ENCODE data around the gene FAM53B.
"Not testable (repeated sequence)": the region's sequence is repeated elsewhere in the genome, so short reads cannot be mapped to it uniquely, and the experiment has no call there.

Gene FAM53B

DNA sequence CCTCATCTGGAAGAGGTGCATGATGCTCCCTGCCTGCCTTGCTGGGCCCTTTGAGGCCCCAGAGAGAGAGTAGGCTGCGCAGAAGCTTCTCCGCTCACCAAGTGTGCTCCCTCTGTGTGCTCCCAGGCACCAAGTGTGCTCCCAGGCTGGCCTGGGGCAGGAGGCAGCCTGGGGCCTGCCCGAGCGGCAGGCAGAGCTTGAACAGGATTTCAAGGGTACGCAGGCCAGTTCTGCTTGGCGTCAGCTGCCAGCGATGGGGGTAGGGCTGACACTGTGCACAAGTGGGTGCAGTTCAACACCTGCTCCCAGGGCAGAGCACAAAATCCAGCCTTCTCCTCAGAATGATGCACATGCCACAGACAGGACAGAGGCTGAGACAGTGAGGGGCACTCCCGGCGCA is 119.7 kb downstream of the FAM53B start:
- peak; percentile 23 to 65 (median 29) for DNase-seq

- DNase-seq: no peak
Observed at GRCh38 chr10:124624006-124624405, 120.2 kb downstream of the FAM53B start.

DNA sequence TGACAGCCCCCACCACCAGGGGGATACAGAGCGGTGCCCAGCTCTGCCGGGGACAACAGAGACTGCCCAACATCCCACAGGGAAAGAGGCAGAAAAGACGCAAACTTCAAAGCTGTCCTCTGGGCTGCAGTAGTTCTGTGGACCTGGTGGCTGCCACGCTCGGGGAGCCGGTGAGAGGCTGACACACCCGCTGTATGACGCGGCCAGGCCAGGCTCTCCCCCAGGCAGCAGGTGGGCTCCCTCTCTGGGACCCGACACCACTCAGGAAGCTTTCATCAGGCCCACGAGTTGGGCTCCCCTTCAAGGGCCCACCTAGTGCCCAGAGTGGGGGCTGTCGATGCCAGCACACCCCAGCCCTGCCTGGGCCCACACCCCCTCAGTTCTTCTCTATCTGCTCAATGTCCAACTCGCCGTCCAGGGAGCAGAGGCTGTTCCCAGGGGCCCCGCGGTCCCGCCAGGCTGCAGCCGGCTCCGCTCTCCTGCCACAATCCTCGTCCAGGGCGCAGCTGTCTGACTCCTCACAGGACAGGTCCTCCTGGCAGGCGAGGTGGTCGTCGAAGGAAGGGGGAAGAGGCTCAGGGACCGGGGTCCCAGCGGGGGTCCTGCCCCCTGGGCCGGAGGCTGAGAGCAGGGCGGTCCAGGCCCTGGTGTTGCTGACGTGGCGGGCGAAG is 121.2 kb downstream of the FAM53B start:
- no peak for DNase-seq

DNA sequence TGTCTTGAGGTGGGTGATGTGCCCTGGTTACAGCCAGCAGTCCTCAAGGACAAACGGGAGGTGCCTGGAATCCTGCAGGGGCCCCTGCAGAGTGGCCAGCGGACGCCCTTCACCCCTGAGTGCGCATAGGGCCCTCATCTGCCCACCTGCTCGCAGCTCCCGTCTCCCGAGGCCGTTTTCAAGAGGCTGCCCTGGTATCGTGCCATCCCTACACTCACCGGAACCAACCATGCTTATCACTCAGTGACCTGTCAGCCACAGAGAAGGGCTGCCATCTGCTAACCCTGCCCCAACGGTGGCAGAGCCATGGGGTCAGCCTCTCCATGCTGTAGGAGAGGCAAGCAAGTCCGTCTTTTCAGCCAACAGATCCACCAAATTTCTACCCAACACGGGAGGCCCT is 122.0 kb downstream of the FAM53B start:
- peak in 1 of 3 experiments; percentile 15 for DNase-seq

GRCh38 chr10:124621637-124622036 is 122.5 kb downstream of the FAM53B start:
- peak; percentile 14 to 77 (median 25) for DNase-seq

DNA sequence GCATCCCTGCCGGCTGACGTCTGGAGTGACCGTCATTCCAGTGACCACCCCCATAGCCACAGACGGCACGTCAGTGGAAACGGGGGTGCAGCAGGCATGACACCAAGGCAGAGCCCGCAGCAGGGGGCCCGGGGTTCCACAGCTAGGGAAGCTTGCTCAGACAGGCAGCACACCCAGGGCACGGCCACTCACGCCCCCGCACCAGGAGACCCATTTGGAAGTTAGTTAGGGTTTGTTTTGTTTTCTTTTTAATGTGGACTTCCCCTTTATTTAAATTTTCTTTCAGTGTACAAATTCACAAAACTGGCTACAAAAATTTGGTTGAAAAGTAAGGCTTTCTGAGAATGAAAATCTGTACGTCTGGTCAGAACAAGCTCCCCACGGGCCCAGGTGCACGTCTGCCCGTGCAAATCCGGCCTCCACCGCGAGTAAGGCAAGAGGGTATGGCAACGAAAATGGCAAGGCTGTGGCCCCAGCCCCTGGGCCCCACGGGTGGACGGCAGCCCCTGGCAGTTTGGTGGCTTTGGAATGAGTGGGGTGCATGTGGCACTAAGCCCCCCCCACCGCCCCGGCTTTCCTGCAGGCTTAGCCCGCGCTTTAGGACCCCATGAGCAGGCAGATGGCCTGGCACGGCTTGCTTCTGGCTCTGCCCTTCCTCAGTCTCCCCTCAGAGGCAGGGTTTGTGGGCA is 124.2 kb downstream of the FAM53B start:
- DNase-seq: no peak

- peak in 1 of 3 experiments; percentile 50 for DNase-seq
Observed at GRCh38 chr10:124619195-124619594, 125.0 kb downstream of the FAM53B start.

DNA sequence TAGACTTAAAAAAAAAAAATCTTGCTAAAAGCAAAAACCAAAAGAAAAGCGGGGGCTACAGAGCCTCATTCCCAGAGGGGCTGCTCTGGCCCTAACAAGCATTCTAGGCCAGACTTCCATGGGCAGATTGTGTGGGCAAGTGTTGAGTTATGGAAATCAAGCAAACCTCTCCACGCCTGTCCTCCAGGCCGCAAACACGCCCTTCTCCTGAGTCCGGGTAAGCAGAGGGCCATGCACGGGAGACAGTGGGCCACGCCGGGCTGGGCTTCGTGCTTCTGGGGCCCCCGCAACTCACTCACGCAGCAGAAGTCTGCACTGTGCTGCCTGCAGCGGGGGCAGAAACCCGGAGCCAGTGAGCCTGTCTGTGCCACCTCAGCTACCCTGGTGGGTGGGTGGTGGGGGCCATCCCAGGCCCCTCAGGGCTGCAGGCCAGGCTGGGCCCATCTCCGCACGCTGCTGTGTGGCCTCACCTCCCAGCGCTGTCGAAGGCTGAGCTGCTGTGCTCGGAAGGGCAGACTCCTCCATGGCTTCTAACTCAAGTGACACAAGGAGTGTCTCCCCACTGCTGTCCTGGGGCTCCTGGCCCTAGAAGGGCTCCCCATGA is 125.6 kb downstream of the FAM53B start:
- no peak for DNase-seq

GRCh38 chr10:124616836-124617130 is 127.4 kb downstream of the FAM53B start:
- no peak for DNase-seq

- DNase-seq: no peak
Observed at GRCh38 chr10:124616040-124616835, 127.9 kb downstream of the FAM53B start.

DNA sequence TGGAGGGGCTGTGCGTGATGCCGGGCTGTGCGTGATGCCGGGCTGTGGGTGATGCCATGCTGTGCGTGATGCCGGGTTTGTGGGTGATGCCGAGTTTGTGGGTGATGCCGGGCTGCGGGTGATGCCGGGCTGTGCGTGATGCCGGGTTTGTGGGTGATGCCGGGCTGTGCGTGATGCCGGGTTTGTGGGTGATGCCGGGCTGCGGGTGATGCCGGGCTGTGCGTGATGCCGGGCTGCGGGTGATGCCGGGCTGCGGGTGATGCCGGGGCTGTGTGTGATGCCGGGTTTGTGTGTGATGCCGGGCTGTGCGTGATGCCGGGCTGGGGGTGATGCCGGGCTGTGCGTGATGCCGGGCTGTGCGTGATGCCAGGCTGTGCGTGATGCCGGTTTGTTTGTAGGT is 128.9 kb downstream of the FAM53B start:
- DNase-seq: no peak

DNA sequence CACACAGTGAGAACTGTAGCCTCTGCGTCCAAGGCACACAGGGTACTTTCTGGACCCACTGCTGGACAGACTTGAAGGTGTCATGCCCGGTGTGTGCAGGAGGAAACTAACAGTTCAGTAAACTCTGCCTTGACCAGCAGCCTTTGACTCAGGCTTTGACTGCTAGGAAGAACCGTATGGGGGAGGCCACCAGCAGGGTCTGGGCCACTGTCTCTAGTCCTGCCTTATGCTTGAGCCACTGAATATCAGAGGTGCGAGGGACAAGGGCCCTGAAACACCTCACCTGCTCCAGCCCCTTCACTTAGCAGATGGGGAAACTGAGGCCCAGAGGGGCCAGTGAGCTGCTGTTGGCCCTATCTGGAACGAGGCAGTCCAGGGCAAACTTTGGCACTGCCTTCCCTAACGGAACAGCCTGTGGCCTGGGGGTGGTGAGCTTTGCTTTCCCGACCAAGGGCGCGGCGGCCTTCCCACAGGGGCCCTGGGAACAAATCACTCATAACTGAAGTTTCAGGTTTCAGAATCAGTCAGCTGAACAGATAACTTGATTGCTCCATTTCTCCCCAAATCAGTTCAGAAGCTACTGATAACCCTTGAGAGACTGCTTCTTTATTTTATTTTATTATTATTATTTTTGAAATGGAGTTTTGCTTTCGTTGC is 130.0 kb downstream of the FAM53B start:
- DNase-seq: no peak

DNA sequence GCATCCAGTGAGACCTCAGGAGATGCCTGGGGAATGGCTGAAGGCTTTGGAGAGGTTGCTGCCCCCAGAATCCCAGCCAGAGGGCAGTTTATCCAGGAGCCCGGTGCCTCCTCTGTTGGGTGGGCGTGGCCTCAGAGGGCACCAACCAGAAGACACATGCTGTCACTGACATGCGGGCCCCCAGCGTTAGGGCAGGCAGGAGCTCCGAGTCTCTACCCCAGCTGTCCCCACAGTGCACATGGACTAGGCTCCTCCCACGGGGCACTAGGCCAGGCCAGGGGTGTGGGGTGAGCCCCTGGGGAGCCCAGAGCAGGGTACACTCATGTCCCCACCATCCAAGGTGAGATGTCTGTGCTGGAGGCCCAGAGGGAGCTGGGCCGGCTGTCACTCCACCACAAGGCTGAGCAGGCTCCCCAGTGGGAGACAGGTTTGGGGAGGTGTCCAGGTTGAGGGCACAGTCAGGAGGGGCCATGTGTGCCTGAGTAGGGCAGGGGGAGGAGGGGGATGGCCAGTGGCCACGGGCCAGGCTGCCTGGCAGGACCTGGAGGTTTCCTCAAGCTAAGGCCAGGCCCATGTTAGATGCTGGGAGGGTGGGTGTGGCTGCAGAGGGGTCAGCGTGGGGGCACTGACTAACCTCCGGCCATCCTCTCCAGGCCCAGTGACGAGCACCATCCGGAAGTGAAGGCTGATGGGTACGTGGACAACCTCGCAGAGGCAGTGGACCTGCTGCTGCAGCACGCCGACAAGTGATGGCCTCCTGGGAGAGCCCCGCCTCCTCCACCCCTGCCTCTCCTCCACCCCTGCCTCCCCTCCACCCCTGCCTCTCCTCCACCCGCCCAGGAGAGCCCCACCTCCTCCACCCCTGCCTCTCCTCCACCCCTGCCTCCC is 131.3 kb downstream of the FAM53B start:
- DNase-seq: no peak

GRCh38 chr10:124611738-124612137 is 132.4 kb downstream of the FAM53B start:
- no peak for DNase-seq

DNA sequence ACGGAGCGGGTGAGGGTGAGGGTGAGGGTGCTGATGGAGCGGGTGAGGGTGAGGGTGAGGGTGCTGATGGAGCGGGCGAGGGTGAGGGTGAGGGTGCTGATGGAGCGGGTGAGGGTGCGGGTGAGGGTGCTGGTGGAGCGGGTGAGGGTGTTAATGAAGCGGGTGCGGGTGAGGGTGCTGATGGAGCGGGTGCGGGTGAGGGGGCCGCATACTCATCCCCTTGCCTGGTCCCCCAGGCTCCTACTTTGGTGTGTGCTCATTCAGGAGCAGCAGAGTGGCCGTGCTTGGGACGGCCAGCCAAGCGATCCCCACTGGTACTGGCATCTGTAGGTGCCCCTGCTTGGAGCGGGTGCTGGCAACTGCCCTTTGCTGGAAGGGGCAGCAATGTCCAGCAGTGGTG is 133.3 kb downstream of the FAM53B start:
- not testable (repeated sequence) for DNase-seq

GRCh38 chr10:124610186-124610585 is 134.0 kb downstream of the FAM53B start:
- not testable (repeated sequence) for DNase-seq

DNA sequence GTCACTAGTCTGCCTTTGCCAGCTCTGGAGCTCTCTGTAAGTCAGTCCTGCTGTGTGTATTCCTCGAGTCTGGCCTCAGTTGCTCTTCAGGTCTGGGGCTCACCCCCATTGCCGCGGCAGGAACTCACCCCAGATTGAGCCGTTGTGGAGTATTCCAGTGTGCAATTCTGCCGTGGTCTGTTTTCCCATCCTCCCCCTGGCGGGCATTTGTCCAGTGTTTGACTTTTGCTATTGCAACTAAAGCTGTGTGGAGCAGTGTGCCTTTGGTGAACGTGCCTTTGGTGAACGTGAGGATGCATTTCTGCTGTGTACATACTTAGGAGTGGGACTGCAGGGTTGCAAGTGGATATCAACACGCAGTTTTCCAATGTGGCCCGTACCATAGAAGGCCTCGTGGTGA is 134.5 kb downstream of the FAM53B start:
- no peak for DNase-seq

- DNase-seq: no peak
Observed at GRCh38 chr10:124608093-124608721, 136.0 kb downstream of the FAM53B start.

DNA sequence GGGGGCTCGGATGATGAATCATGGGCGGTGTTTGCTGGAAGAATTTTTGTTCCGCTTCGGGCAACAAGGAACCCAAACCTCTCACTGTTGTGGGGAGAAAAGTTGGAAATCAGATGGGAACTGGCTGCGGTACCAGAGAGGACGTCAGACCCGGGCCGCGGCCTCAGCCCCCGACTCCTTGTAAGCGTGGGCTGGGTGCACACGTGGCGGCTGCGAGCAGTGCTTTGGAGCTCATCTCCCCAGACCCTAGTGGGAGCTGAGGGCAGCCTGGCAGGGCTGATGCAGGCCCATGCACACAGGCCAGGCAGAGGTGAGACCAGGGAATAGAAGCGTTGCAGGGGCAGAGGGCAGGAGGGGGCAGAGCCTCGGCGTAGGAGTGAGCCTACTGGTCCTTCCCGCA is 136.5 kb downstream of the FAM53B start:
- no peak for DNase-seq

DNA sequence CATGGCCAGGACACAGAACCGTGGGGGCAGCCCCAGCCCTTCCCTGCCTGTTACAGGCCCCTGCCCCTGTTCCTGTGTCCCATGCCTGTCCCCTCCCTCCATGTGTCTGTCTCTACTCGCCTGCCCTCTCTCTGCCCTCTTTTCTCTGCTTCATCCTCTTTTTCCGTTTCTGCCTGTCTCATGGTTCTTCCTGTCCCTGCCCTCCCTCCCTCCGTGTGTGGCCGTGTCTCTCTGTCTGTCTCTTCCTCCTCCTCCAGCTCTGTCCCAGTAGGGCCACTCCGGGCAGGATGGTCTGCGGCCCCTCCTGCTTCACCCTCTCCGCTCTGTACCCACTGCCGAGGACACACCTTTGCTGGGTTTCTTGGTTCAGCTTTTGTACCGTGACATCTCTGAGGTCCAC is 137.4 kb downstream of the FAM53B start:
- no peak for DNase-seq
